Measurements from ENCODE around the gene CHAD.

The CHAD gene

GRCh38 chr17:50468304-50469207 is at the start of gene CHAD:
Gene CHAD, minus strand, starts transcription at chr17:50468880. Its CDS starts 67 bp downstream, at chr17:50468813.
- DNase-seq: no peak

- DNase-seq: no peak
These were observed 49.1 kb upstream of the CHAD start for GRCh38 chr17:50517504-50518383.

GRCh38 chr17:50517011-50517410 is 48.3 kb upstream of the CHAD start:
- DNase-seq: no peak

GRCh38 chr17:50514936-50515702 is 46.4 kb upstream of the CHAD start:
- no peak for DNase-seq

- no peak for DNase-seq
These were observed 45.7 kb upstream of the CHAD start for GRCh38 chr17:50514388-50514787.

- no peak for DNase-seq
These were observed 44.8 kb upstream of the CHAD start for GRCh38 chr17:50513495-50513894.

GRCh38 chr17:50511058-50511457 is 42.4 kb upstream of the CHAD start:
- no peak for DNase-seq

GRCh38 chr17:50508573-50509460 is 40.1 kb upstream of the CHAD start:
- DNase-seq: no peak

GRCh38 chr17:50507871-50508572 is 39.3 kb upstream of the CHAD start, which contains the start of gene MYCBPAP:
Gene MYCBPAP, plus strand, starts transcription at chr17:50508439. Its CDS starts 236 bp downstream, at chr17:50508675.
- DNase-seq: peak; percentile 64

GRCh38 chr17:50506298-50506697 is 37.6 kb upstream of the CHAD start:
- DNase-seq: no peak

GRCh38 chr17:50505591-50506130 is 37.0 kb upstream of the CHAD start:
- no peak for DNase-seq

GRCh38 chr17:50502301-50502990 is 33.8 kb upstream of the CHAD start:
- DNase-seq: no peak

GRCh38 chr17:50501054-50501453 is 32.4 kb upstream of the CHAD start:
- no peak for DNase-seq

- DNase-seq: no peak
These were observed 31.0 kb upstream of the CHAD start for GRCh38 chr17:50499721-50500120.

- DNase-seq: no peak
These were observed 30.6 kb upstream of the CHAD start for GRCh38 chr17:50499270-50499669.

- DNase-seq: no peak
These were observed 29.6 kb upstream of the CHAD start for GRCh38 chr17:50498021-50498874.

- no peak for DNase-seq
These were observed 27.2 kb upstream of the CHAD start for GRCh38 chr17:50495918-50496317.

- no peak for DNase-seq
These were observed 26.6 kb upstream of the CHAD start for GRCh38 chr17:50495217-50495823.

GRCh38 chr17:50493744-50494143 is 25.1 kb upstream of the CHAD start:
- DNase-seq: no peak

Measured in NCI-H1105 treated with DMSO at 0.1 percent for 48 hours (cell line).